ENCODE measurements around the gene MBLAC1.
"Not testable (repeated sequence)": the region's sequence is repeated elsewhere in the genome, so short reads cannot be mapped to it uniquely, and the experiment has no call there.

Gene MBLAC1

DNA sequence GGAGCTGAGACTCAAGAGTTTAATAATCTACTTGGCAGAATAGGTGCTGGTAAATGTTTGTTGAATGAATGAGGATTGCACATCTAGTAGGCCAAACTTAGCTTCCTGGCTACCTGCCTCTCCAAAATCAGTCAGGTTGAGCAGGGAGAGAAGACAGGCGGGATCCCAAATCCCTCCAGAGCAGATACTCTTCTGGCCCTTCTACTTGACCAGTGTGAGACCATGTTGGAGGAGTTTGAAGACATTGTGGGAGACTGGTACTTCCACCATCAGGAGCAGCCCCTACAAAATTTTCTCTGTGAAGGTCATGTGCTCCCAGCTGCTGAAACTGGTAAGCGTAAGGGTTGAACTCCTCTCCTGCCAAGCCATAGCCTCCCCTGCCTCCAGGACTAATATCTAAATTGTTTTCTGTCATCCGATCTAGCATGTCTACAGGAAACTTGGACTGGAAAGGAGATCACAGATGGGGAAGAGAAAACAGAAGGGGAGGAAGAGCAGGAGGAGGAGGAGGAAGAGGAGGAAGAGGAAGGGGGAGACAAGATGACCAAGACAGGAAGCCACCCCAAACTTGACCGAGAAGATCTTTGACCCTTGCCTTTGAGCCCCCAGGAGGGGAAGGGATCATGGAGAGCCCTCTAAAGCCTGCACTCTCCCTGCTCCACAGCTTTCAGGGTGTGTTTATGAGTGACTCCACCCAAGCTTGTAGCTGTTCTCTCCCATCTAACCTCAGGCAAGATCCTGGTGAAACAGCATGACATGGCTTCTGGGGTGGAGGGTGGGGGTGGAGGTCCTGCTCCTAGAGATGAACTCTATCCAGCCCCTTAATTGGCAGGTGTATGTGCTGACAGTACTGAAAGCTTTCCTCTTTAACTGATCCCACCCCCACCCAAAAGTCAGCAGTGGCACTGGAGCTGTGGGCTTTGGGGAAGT, 2.2 kb upstream of the MBLAC1 start:
- DNase-seq, result no peak

DNA sequence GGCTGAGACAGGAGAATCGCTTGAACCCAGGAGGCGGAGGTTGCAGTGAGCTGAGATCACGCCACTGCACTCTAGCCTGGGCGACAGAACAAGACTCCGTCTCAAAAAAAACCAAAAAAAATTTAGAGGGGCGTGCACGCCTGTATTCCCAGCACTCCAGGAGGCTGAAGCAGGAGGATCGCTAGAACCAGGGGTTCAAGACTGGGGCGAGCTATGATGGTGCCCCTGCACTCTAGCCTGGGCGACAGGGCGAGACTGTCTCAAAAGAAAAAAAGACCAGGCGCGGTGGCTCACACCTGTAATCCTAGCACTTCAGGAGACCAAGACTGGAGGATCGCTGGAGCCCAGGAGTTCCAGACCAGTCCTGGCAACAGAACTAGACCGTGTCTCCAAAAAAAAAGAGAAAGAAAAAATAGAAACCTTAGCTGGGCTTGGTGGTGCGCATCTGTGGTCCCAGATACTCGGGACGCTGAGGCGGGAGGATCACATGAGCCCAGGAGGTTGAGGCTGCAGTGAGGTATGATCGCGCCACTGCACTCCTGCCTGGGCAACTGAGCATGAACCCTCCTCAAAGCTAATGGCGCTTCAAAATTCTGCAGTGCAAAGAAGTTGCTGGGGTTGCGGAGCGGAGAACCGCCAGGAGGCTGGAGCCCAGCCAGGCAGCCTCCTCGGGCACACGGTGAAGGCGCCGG, 382 bp upstream of the MBLAC1 start:
- DNase-seq, result peak in 1 of 2 donors; percentile 29

DNA sequence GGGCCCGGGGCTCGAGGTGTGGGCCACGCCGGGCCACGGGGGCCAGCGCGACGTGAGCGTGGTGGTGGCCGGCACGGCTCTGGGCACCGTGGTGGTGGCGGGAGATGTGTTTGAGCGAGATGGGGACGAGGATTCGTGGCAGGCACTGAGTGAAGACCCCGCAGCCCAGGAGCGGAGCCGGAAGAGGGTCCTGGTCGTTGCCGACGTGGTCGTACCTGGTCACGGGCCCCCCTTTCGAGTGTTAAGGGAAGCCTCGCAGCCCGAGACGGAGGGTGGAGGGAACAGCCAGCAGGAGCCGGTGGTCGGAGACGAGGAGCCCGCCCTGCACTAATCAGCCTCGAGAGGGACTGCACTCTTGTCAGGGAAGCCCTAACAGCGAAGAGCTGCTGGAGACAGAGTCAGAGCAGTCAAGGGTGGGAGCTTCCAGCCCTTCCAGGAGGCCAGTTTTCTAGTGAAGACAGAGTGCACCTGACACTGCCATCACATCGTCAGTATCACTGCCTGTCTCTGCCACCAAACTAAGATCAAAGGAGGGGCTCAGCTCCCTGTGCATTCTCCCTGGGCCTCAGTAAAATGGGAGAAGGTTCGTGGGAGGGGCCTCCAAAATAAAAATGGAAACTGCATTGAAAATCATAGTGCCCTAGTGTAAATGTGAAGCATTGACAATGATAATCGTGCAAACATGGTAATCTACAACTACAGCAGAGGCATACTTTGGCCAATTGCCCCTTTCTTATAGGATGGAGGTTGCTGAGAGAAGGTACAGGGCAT, 1.3 kb downstream of the MBLAC1 start:
- peak; percentile 38 for DNase-seq

DNA sequence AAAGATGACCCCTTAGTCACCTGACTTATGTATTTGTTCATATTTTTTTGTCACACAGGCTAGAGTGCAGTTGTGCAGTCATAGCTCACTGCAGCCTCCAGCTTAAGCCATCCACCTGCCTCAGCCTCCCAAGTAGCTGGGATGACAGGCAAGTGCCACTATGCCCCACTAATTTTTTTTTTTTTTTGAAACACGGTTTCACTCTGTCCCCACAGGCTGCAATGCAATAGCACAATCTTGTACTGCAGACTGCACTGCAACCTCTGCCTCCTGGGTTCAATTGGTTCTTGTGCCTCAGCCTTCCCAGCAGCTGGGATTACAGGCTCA, 1.8 kb downstream of the MBLAC1 start:
- no peak for DNase-seq

GRCh38 chr7:100130220-100130607, 3.4 kb downstream of the MBLAC1 start:
- not testable (repeated sequence) for DNase-seq

DNA sequence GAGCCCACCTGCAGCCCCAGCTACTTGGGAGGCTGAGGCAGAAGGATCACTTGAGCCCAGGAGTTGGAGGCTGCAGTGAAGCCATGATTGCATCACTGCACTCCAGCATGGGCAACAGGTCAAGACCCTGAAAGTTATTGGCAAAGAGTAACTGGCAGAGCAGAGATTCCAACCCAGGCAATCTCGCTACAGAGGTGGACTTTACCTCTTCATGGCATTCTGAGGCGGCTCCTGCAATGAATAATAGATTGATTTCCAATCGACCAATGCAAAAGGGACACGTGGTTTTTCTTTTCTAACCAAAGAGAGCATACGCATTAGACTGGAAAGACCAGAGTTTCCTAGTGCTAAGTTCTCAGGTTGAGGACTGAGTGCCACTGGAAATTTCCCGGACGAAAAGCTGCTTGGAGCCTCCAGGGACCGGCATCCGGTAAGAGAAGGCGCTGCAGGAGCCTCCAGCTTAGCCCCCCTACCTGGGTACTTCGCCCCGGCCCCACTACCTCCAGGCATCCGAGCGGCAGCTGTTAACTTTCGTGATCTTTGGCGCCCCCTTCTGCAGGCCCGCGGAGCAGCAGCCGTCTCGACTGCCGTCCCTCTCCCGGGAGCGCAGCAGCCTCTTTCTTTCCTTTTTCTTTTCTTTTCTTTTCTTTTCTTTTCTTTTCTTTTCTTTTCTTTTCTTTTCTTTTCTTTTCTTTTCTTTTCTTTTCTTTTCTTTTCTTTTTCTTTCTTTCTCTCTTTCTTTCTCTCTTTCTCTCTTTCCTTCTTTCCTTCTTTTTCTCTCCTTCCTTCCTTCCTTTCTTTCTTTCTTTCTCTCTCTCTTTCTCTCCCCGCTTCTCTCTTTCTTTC, 4.1 kb downstream of the MBLAC1 start:
- peak; percentile 89 for DNase-seq

GRCh38 chr7:100132126-100132525, 5.4 kb downstream of the MBLAC1 start:
- DNase-seq, result no peak

DNA sequence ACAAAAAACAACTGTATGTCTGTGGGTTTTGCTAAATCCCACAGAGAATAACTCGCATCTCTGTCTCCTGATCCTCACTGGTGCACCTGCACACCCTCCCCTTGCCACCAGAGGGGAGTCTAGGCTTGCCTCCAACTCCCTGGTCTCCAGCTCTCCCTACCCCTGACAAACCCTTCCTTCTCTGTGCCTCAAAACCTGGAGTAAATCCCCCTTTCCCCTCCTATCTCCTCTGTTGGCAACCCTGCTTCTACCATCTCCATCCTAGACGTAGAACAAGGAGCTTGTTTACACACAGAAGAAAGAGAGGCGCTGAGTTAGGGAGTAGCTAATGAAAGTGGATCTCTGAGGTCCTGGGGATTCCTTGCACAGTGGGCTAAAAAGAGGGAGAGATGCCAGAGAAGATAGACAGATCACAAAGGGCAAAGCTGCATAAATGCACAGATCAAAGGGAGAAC, 6.0 kb downstream of the MBLAC1 start:
- peak; percentile 66 to 68 for DNase-seq

- no peak for DNase-seq
Observed at GRCh38 chr7:100137851-100138760, 11.3 kb downstream of the MBLAC1 start.

GRCh38 chr7:100141555-100141949, 14.8 kb downstream of the MBLAC1 start:
- no peak for DNase-seq

DNA sequence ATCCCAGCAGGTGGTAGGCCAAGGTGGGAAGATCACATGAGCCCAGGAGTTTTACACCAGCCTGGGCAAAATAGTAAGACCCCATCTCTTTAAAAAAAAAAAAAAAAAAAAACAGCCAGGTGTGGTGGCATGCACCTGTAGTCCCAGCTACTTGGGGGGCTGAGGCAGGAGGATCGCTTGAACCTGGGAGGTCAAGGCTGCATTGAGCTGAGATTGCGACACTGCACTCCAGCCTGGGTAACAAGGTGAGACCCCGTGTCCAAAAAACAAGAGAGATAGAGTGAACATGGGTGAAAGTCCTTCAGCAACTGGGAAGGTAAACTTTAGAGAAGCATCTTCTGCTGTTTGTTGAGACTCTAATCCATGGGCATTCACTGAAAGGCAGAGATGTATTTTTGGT, 15.7 kb downstream of the MBLAC1 start:
- DNase-seq, result no peak

DNA sequence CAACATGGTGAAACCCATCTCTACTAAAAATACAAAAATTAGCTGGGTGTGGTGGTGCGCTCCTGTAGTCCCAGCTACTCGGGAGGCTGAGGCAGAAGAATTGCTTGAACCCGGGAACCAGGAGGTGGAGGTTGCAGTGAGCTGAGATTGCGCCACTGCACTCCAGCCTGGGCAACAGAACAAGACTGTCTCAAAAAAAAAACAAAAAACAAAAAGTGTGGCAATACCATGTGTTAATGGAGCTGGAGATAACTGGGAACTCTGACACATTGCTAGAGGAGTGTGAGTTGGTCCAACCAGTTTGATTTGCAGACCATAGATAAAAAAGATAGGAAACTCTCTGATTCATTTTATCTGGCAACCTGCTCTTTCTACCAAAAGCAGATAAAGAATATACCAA, 19.6 kb downstream of the MBLAC1 start:
- not testable (repeated sequence) for DNase-seq

DNA sequence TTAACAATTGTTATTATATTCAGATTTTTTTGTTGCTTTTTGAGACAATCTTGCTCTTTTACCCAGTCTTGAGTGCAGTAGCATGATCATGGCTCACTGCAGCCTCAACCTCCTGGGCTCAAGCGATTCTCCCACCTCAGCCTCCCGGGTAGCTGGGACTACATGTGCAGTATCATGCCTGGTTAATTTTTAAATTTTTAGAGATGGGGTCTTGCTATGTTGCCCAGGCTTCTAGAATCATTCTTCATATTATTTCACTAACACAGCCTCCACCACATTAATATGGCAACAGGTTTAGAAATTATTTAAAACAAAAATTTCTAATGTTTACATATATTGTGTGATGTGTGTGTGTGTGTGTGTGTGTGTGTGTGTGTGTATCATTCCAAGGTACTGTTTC, 20.5 kb downstream of the MBLAC1 start:
- DNase-seq, result no peak

DNA sequence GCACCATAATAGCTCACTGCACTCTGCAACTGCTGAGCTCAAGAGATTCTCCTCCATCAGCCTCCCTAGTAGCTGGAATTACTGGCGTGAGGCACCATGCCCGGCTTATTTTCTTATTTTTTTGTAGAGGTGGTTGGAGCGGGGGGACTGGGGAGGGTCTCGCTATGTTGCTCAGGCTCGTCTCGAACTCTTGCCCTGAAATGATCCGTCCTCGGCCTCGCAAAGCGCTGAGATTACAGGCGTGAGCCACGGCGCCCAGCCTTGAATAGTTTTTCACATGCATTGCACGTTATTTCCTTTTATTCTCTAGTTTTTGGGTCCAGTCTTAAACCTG, 21.4 kb downstream of the MBLAC1 start:
- no peak for DNase-seq

DNA sequence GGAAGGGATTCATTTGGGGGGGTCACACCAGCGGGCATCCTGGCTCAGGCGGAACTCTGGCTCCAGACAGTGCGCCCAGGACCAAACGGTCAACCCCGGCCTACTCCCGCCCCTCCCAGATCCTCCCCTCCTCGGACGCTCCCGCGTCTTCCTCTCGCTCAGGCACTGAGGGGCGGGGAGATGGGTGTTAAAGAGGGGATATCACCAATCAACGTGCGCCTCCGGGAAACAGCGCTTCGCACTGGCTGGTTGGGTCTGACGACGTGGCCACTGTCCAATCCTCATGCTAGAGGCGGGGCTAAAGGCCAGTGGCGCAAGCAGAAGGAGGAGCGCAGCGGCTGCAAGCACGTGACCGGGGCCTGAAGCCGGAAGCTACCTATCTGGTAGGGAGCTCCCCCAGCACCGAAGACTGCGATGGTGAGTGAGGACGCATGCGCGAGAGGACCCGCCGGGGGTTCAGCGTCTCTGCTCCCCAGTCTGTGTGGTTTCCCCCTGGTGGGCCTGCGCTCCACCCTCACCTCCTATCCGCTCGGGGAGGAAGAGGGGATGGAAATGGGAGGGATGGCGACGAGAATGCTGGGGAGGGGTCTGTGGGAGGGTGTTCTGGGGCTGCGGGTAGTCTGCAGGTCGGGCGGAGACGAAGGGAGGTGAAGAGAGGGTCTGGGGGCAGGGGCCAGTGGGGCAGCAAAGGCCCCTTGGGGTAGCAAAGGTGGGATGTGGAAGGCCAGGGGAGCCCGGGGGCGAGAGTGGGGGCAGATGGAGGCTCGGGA, 22.0 kb downstream of the MBLAC1 start, which contains the start of gene LAMTOR4:
LAMTOR4 (plus strand) TSS at position 360 of the 770 bp plus-strand sequence; CDS start at position 415, 55 bp downstream.
- peak; percentile 96 to 97 for DNase-seq

DNA sequence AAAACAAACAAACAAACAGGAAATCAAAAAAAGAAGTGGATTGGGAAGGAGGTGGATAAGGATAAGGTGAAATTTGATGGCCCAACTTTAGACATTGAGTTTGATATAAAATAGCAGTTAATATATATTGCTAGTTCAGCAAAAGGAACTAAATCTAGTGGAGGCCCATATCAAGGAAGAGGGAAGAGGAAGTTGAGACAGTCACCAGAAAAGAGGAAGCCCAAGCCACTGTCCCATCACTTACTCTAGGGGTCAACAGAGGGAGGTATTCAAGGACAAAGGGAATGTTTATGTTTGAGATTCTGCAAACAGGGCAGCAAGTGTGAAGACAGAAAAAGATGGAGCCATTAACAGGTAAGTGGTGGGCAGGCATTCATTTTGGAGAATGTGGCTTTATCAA, 25.6 kb downstream of the MBLAC1 start:
- no peak for DNase-seq

GRCh38 chr7:100152937-100153666, 26.3 kb downstream of the MBLAC1 start:
- DNase-seq, result no peak

GRCh38 chr7:100153708-100154535, 27.2 kb downstream of the MBLAC1 start:
- no peak for DNase-seq
